Suppressor macrophage treated with lipopolysaccharide for 1 hour (primary cell): ENCODE measurements around the gene ZNF512.

Experiments
- DNase-seq, 3 donors: peaks; one replicate each; pipeline ENCODE4 v3.0.0-alpha.2; 2020 to 2022

Gene ZNF512

DNA sequence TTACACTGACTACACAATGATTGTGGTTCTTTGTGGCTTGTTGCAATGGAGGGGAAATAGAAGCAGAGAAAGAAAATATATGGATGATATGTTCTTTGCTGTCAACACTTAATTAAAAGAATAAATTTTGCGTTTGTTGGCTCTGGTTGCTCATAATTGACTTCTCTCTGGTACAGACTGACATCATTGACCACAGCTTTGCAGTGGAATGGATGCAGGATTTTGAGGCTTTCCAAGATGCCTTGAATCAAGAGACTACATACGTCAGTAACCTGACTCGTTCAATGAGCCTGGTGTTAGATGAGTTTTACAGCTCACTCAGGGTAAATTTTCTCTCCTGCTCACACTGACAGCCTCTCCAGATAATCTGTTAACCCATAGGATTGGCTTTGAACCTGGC lies 55.9 kb downstream of the ZNF512 start:
- no peak for DNase-seq

DNA sequence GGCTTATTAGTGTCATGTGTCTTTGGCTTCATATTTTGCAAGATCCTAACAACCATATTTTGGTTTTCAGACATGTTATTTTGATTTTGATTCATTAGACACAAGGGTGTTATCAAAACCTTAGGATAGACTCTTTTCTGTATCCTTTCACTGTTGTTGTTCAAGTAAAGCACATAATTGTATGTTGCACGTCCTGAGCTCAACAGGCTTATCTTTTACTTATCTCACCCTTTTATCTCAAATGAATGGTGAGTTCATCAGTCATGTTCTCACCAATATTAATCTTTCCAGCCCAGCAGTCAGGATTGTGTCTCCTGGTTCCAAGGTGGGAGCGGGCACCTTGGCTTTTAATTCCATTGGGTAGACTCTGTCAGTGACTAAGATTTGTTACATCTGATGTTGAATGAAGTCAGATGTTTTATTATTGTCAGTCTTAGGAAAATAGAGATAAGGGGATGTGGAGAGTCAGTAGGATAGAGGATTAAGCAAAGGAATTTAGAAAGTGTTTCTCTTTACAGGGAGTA lies 57.9 kb downstream of the ZNF512 start:
- no peak for DNase-seq

GRCh38 chr2:27645197-27645596 lies 62.4 kb downstream of the ZNF512 start:
- DNase-seq, result no peak

- no peak for DNase-seq
Observed at GRCh38 chr2:27647289-27647688, 64.4 kb downstream of the ZNF512 start.

GRCh38 chr2:27647737-27648136 lies 64.9 kb downstream of the ZNF512 start:
- DNase-seq, result no peak

DNA sequence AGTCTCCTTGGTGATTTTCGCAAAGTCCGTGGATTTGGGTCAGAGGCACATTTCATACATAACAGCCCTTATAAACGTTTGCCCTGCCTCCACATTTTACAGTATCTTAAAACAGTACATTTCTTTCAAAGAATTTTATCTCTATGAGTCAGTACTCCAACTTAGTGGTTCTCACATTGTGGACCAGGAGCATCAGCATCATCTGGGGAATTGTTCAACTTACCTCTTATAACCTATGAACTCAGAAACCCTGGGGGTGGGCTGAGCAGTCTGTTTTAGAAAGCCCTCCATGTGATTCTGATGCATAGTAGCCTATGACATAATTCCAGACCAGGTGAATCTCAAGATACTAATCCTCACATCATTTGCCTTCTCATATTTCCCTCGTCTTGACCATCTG lies 68.2 kb downstream of the ZNF512 start:
- no peak for DNase-seq

- DNase-seq, result no peak
Observed at GRCh38 chr2:27652341-27652740, 69.5 kb downstream of the ZNF512 start.

DNA sequence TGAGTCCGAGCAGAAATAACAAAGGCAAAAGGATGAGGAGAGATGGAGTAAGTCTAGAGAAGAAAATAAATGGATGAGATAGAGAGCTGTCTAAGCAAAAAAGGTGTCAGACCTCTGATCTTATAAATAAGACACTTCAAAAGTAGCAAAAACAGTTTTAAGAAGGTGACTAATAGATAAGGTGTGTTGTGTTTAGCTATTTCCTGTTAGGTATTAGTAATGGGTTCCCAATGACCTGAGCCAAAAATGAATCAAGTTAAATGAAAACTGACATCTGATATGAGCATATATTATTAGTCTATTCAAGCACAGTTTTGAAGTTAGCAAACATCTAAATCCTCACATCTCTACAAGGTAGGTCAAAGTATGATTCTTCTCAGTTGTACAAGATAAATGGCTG lies 69.9 kb downstream of the ZNF512 start:
- no peak for DNase-seq

DNA sequence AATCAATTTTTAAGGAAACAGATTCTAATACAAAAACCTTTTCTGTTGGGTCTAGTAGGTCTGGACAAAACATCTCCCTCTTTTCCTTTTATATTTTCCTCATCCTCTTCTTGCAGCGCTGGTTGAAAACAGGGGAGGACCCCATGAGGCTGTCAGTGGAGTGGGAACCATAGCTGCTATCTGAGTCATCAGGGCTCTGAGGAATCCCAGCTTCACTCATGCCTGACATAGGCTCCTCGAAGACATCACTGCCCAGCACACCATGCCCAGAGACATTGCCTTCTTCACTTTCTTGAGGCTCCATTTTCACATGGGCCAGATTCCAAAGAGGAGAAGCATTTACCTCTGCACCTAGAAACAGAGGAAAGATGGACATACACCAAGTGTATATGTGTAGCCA lies 70.6 kb downstream of the ZNF512 start:
- no peak for DNase-seq

GRCh38 chr2:27655155-27655951 lies 72.5 kb downstream of the ZNF512 start:
- DNase-seq, result no peak

GRCh38 chr2:27661371-27661770 lies 78.5 kb downstream of the ZNF512 start:
- DNase-seq, result no peak

DNA sequence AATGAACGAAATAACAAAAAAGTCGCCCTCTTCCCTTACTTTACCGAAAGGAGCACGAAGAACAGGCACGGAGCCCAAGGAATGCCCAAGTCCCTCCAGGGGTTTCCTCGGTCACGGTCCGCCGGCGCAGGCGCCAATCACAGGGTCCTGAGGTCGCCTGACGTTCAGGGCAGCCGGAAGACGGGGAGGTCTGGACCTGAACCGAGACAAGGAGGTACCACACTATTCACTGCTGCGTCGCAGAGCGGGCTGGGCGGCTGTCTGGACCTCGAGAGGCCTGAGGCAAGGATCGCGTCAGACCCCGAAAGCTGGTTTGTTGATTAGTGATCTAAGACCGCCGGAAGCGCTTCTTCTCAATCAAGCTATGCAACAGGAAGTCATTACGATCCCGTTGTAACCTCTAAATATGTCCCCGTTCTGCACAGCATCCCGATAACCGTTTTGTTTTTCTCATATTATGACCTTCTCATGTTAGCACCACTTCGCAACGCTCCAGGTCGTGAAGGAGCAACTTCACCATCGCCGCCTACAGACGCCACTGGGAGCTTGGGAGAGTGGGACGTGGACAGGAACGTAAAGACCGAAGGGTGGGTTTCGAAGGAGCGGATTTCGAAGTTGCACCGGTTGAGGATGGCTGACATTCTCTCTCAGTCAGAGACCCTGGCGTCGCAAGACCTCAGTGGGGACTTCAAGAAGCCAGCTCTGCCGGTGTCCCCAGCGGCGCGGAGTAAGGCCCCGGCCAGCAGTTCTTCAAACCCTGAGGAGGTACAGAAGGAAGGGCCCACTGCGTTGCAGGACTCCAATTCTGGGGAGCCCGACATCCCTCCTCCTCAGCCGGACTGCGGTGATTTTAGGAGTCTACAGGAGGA lies 80.7 kb downstream of the ZNF512 start, which contains the start of the genes SLC4A1AP and SUPT7L:
TSS of gene SLC4A1AP (plus strand) at position 605 of the 869 bp plus-strand sequence. CDS start at position 631, 26 bp downstream.
TSS of gene SUPT7L (minus strand) at position 330 of the 869 bp plus-strand sequence. CDS start 1,422 bp downstream, outside the sequence.
- peak; percentile 83 to 84 (median 83) for DNase-seq

DNA sequence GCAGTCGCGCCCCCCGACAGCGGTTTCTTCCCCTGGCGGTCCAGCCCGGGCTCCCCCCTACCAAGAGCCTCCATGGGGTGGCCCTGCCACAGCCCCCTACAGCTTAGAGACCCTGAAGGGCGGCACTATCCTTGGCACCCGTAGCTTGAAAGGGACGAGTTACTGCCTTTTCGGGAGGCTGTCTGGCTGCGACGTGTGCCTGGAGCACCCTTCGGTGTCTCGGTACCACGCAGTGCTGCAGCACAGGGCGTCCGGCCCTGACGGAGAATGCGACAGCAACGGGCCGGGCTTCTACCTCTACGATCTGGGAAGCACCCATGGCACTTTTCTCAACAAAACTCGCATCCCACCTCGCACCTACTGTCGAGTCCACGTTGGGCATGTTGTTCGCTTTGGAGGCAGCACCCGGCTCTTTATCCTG lies 81.3 kb downstream of the ZNF512 start:
- no peak for DNase-seq

- DNase-seq, result peak; percentile 14 to 42 (median 15)
Observed at GRCh38 chr2:27664622-27665363, 82.0 kb downstream of the ZNF512 start.

DNA sequence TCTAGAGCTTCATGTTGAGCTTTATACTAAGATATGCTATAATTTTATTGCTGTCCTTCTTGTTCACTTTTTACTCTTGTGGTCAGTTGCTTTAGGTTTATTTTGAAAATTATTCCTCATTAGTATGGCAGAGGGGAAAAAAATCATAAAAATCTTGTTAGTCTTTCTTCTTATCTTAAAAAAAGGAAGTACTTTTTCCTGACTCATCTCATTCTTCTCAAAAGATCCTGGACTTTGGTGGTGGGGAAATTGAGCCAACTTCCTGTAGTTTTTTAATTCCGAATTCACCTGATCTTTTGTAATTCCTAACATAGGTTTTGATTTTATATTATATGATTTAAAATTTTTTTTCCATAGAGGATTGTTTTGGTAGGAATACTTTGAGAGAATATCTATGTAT lies 84.6 kb downstream of the ZNF512 start:
- DNase-seq, result peak; percentile 20 to 59 (median 48)

DNA sequence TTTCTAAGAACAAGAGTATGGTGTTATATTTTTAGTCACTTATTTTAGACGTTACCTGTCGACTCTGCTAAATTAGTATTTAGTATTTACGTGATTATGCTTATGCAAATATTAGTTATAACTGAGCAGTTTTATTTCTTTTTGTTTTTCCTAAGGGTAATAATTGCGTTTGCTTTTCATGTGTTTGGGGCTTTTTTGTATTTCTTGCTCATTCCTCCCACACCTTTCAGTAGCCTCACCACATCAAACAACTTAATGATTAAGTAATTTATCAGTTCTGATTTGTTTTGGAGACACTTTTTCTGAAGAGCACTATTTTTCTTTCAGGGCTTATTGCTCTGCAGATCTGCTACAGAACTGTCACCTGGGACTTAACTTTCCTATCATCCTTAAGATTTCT lies 88.4 kb downstream of the ZNF512 start:
- DNase-seq, result no peak
